NB4 (cell line): ENCODE data around the gene ADRM1.

Source experiments
- DNase-seq: peaks from one replicate; pipeline ENCODE4 v3.0.0; 2010; ENCODE audit warnings: low read depth
- H3K4me3 ChIP-seq: one replicate; pipeline ENCODE4 v1.5.1; 2011; ENCODE audit warnings: mild to moderate bottlenecking, low read depth, low read length, moderate library complexity
- CTCF ChIP-seq: IDR thresholded peaks from one replicate; pipeline ENCODE4 v1.5.1; 2012; ENCODE audit warnings: low read depth, low read length
- MAX ChIP-seq: IDR thresholded peaks from 2 replicates; pipeline ENCODE4 v1.6.1; 2011; ENCODE audit warnings: low read depth, low read length
- MYC ChIP-seq: IDR thresholded peaks from 2 replicates; pipeline ENCODE4 v1.6.1; 2011; ENCODE audit warnings: low read depth, low read length
- POLR2A ChIP-seq: IDR thresholded peaks from 2 replicates; pipeline ENCODE4 v1.6.1; 2011; ENCODE audit warnings: mild to moderate bottlenecking; ENCODE audit not compliant: insufficient read length; ENCODE audit errors: extremely low read depth

Gene ADRM1

GRCh38 chr20:62294516-62294915 lies 8.3 kb upstream of the ADRM1 start:
- TF ChIP-seq MYC, result no peak
- TF ChIP-seq POLR2A, result no peak
- TF ChIP-seq MAX, result no peak
- no peak for TF ChIP-seq CTCF
- H3K4me3 ChIP-seq, result no peak overlapping the region
- no peak for DNase-seq

- DNase-seq, result no peak
- H3K4me3 ChIP-seq, result no peak overlapping the region
- TF ChIP-seq MYC, result no peak
- TF ChIP-seq CTCF, result no peak
- TF ChIP-seq MAX, result no peak
- no peak for TF ChIP-seq POLR2A
These were observed 5.9 kb upstream of the ADRM1 start for GRCh38 chr20:62296724-62297448.

GRCh38 chr20:62297449-62298227 lies 5.2 kb upstream of the ADRM1 start:
- H3K4me3 ChIP-seq, result no peak overlapping the region
- no peak for DNase-seq
- TF ChIP-seq MAX, result no peak

GRCh38 chr20:62298577-62299249 lies 4.1 kb upstream of the ADRM1 start:
- no peak for DNase-seq
- H3K4me3 ChIP-seq, result no peak overlapping the region
- TF ChIP-seq MYC, result no peak
- no peak for TF ChIP-seq MAX
- no peak for TF ChIP-seq POLR2A
- TF ChIP-seq CTCF, result no peak

GRCh38 chr20:62299666-62300236 lies 3.0 kb upstream of the ADRM1 start:
- H3K4me3 ChIP-seq, result no peak overlapping the region
- TF ChIP-seq MYC, result no peak
- TF ChIP-seq MAX, result no peak
- no peak for TF ChIP-seq POLR2A
- TF ChIP-seq CTCF, result no peak
- no peak for DNase-seq
